Ascending aorta (tissue), 2 donors: Measurements from ENCODE around the gene LRCH4. TPM values are rescaled to one million over a fixed set of nuclear protein-coding genes. Genes with fewer than 3 reads are reported as not detected.

Source experiments
- DNase-seq, 2 donors: peaks; one replicate each; pipeline ENCODE4 v3.0.0-alpha.2; 2019; ENCODE audit warnings: low spot score in 2 of 2
- H3K27ac ChIP-seq, 2 donors: fragments of 200-600 bp; sonication (generic); one replicate each; pipeline ENCODE4 v1.5.1; 2016 to 2017; ENCODE audit warnings: mild to moderate bottlenecking in 1 of 2
- H3K27me3 ChIP-seq: fragments of 200-600 bp; sonication (generic); one replicate; pipeline ENCODE4 v1.5.1; 2017
- H3K36me3 ChIP-seq, 2 donors: fragments of 200-600 bp; sonication (generic); one replicate each; pipeline ENCODE4 v1.5.1; 2016
- H3K4me1 ChIP-seq, 2 donors: fragments of 200-600 bp; sonication (generic); one replicate each; pipeline ENCODE4 v1.5.1; 2016 to 2017; ENCODE audit warnings: mild to moderate bottlenecking in 1 of 2
- H3K4me3 ChIP-seq, 2 donors: fragments of 200-600 bp; sonication (generic); one replicate each; pipeline ENCODE4 v1.5.1; 2016 to 2017; ENCODE audit warnings: mild to moderate bottlenecking in 1 of 2
- H3K9me3 ChIP-seq, 2 donors: fragments of 200-600 bp; sonication (generic); one replicate each; pipeline ENCODE4 v1.5.1; 2016
- CTCF ChIP-seq, 3 experiments: fragments of 200-600 bp in 2 of 3; fragments of 450-650 bp in 1 of 3; sonication (generic) in 2 of 3; IDR thresholded peaks; one replicate each; pipeline ENCODE4 v1.5.1; 2016 to 2019; ENCODE audit warnings: antibody characterized with exemption in 3 of 3, mild to moderate bottlenecking in 1 of 3, moderate library complexity in 1 of 3
- intact Hi-C: fragments of 100-400 bp; cut with DNase I; formaldehyde crosslinking; loops from one replicate; pipeline ENCODE4 v1.15.1; 2023
- total RNA-seq: library from RNA; depleted of rRNA; stranded (reverse); fragments of >200 nt; gene quantifications from one replicate; pipeline ENCODE4 v1.1.0, GENCODE V29; 2016

The LRCH4 gene, protein sequence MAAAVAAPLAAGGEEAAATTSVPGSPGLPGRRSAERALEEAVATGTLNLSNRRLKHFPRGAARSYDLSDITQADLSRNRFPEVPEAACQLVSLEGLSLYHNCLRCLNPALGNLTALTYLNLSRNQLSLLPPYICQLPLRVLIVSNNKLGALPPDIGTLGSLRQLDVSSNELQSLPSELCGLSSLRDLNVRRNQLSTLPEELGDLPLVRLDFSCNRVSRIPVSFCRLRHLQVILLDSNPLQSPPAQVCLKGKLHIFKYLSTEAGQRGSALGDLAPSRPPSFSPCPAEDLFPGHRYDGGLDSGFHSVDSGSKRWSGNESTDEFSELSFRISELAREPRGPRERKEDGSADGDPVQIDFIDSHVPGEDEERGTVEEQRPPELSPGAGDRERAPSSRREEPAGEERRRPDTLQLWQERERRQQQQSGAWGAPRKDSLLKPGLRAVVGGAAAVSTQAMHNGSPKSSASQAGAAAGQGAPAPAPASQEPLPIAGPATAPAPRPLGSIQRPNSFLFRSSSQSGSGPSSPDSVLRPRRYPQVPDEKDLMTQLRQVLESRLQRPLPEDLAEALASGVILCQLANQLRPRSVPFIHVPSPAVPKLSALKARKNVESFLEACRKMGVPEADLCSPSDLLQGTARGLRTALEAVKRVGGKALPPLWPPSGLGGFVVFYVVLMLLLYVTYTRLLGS
- total RNA-seq: 113 TPM

- DNase-seq: no peak
- TF ChIP-seq CTCF (IDR thresholded peaks at IDR 0.05): peak in 1 of 3 experiments; percentile 18
- no peaks in the 10 kb centered on the region for H3K27me3 ChIP-seq
- peaks cover 0 to 25% of the 10 kb centered on the region in 2 donors for H3K4me1 ChIP-seq
- intact Hi-C loops: loop anchor here (1.0 to 2.0 kb wide), 6 partner anchors 19 to 121 kb away; partner anchors contain the start of genes AGFG2, GNB2, MOSPD3 and POP7
- peak within 1 kb of the TSS; percentile 82 to 84 for H3K4me3 ChIP-seq
- H3K27ac ChIP-seq: peak within 1 kb of the TSS; percentile 84 to 87
- H3K36me3 ChIP-seq: peaks cover 15 to 21% of the 10 kb centered on the region in 2 donors
- no peaks in the 10 kb centered on the region for H3K9me3 ChIP-seq
Measured at GRCh38 chr7:100585511-100586265, at the start of gene LRCH4. Gene LRCH4 (minus strand): TSS chr7:100586129. CDS start chr7:100586100, 29 bp downstream.

- Histone ChIP-seq H3K4me1 (peaks cover 0 to 8% of the 10 kb centered on the region in 2 donors), H3K4me3 (peak overlapping the region; percentile 61 to 62), H3K36me3 (no peaks in the 10 kb centered on the region), H3K27ac (no peak overlapping the region), H3K9me3 (no peaks in the 10 kb centered on the region), H3K27me3 (peaks cover 5% of the 10 kb centered on the region)
- DNase-seq: no peak
- TF ChIP-seq CTCF (IDR thresholded peaks at IDR 0.05): peak in 1 of 3 experiments; percentile 36
- intact Hi-C loops: loop anchor here (5.0 kb wide), 1 partner anchor 59 kb away; the partner anchor contains the start of gene GIGYF1
Measured at GRCh38 chr7:100632951-100633717, 47.2 kb upstream of the LRCH4 start.

DNA sequence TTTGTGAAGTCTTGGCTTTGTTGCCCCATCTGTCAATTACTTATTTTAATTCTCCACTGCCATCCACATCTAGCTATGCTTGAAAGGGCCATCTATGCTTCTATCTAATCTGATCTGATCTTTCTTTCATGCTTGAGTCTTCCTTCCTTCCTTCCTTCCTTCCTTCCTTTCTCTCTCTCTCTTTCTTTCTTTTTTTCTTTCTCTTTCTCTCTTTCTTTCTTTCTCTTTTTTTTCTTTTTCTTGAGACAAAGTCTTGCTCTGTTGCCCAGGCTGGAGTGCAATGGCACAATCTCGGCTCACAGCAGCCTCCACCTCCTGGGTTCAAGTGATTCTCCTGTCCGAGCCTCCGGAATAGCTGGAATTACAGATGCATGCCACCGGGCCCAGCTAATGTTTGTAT is 44.1 kb upstream of the LRCH4 start:
- no peaks in the 10 kb centered on the region for H3K9me3 ChIP-seq
- peaks cover 3 to 11% of the 10 kb centered on the region in 2 donors for H3K4me1 ChIP-seq
- intact Hi-C loops: loop anchor here (5.0 kb wide), 1 partner anchor 62 kb away; the partner anchor contains the start of gene GIGYF1
- H3K27me3 ChIP-seq: peaks cover 5% of the 10 kb centered on the region
- no peak overlapping the region for H3K27ac ChIP-seq
- no peak for DNase-seq
- no peak for TF ChIP-seq CTCF (IDR thresholded peaks at IDR 0.05)
- no peaks in the 10 kb centered on the region for H3K36me3 ChIP-seq
- H3K4me3 ChIP-seq: no peak overlapping the region

GRCh38 chr7:100629117-100629716 is 43.3 kb upstream of the LRCH4 start:
- Histone ChIP-seq H3K4me1 (peaks cover 3 to 11% of the 10 kb centered on the region in 2 donors), H3K27ac (no peak overlapping the region), H3K4me3 (no peak overlapping the region), H3K27me3 (peaks cover 5% of the 10 kb centered on the region), H3K36me3 (no peaks in the 10 kb centered on the region), H3K9me3 (no peaks in the 10 kb centered on the region)
- DNase-seq: no peak
- intact Hi-C loops: no loop called here
- no peak for TF ChIP-seq CTCF (IDR thresholded peaks at IDR 0.05)
